GM12873 (cell line): Measurements from ENCODE around the gene ZNF423.

Experiments used
- TF ChIP-seq, protein P1 (sequence below): IDR thresholded peaks from 2 replicates; pipeline ENCODE4 v1.5.1; 2012; ENCODE audit warnings: low read depth, mild to moderate bottlenecking, moderate library complexity, low read length, control low read depth; ENCODE audit not compliant: insufficient read depth; ENCODE audit errors: missing control alignments

The ZNF423 gene

DNA sequence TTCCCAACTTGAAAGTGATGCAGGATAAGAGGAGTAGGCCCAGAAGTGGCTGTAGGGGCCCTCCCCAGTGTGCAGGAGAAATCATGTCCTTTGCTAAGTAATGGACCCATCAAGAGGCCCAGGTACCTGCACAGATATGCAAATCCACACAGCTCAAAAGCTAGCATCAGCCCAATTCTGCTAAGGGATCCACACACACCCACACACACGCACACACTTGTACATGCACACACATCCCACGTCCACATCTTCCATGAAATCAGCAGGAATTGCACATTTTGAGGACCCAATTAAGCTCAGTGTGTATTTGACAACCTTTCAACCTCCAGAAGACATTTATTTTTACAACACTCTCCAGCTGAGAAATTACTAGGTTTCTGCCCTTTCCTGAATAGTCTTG lies 297.5 kb downstream of the ZNF423 start:
- TF ChIP-seq, protein P1, sequence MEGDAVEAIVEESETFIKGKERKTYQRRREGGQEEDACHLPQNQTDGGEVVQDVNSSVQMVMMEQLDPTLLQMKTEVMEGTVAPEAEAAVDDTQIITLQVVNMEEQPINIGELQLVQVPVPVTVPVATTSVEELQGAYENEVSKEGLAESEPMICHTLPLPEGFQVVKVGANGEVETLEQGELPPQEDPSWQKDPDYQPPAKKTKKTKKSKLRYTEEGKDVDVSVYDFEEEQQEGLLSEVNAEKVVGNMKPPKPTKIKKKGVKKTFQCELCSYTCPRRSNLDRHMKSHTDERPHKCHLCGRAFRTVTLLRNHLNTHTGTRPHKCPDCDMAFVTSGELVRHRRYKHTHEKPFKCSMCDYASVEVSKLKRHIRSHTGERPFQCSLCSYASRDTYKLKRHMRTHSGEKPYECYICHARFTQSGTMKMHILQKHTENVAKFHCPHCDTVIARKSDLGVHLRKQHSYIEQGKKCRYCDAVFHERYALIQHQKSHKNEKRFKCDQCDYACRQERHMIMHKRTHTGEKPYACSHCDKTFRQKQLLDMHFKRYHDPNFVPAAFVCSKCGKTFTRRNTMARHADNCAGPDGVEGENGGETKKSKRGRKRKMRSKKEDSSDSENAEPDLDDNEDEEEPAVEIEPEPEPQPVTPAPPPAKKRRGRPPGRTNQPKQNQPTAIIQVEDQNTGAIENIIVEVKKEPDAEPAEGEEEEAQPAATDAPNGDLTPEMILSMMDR, result no peak

GRCh38 chr16:49556606-49557446 lies 299.1 kb downstream of the ZNF423 start:
- TF ChIP-seq, protein P1, result peak; percentile 63

DNA sequence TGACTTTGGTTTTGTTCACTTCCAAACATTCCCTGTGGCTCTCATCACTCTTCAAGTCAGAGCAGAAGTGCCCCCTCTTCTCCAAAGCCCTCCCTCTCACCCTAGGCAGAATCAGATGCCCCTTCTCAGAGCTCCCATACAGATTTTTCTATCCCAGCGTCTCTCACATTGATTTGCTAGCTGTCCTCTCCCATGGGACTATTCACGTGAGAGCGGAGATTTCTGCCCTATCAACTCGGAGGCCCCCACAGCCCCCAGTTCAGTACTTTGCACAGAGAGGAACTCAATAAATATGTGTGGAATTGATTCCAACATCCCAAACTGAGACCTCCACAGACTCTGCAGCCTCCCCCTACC lies 299.7 kb downstream of the ZNF423 start:
- TF ChIP-seq, protein P1, result no peak

DNA sequence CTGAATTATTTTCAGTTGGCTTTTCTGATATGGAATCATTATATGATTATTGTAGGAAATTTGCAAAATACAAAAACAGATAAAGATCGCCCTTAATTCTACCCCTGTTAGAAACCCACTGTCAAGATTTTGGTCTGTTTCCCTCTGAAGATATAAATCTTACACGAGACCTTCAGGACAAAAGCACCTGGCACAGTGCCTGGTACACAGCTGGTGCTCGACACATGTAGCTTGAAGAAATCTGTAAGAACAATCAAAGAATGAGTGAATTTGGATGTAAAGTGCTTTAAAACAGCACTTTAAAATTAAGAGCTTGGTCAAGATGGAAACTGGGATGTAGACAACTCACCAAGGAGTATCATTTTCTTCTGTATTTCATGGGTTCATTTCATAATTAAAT lies 301.2 kb downstream of the ZNF423 start:
- TF ChIP-seq, protein P1, result no peak

DNA sequence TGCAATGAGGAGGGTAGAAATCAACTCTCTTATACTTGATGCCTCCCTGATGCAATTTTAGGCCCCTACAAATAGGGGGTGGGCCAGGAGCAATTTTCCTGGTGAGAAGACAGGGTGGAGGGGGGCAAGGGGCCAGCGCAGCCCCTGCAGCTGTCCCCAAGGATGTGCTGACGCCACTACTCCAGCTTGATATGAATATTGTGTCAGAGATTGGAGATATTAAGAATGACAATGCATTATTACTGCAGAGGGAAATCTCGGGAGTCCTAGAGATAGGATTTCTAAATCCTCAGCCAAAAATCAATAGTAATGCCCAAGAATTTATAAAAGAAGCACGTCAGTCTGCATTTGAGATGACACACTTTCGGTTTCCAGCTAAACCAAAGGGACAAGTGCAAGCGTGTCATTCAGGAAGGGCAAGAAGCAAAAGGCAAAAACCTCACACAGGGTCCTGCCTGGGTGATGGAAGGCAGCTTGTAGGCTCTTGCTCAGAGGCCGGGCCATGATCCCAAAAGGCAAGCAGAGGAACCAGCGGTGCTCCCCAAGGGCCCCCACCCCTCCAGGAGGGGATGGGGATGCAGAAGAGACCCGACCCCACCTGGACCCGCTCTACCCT lies 303.5 kb downstream of the ZNF423 start:
- TF ChIP-seq, protein P1, result no peak

DNA sequence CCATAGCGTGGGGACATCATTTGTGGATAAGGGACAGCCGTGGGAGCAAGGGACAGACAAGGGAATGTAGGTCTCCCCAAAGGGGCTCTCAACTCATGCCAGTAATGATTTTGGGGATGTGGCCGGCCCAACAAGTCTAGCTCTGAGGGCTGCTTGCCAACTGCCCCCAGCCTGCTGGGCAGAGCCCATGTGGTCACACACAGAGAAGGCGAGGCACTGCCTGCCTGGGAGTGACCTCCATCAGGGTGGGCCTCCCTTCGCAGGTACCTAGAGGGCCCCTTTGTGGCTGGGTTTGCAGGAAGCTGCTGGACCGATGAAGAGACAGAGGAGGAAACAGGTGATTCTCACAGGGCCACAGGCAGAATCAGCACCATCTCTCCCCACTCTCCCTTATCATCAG lies 305.2 kb downstream of the ZNF423 start:
- TF ChIP-seq, protein P1, result no peak

DNA sequence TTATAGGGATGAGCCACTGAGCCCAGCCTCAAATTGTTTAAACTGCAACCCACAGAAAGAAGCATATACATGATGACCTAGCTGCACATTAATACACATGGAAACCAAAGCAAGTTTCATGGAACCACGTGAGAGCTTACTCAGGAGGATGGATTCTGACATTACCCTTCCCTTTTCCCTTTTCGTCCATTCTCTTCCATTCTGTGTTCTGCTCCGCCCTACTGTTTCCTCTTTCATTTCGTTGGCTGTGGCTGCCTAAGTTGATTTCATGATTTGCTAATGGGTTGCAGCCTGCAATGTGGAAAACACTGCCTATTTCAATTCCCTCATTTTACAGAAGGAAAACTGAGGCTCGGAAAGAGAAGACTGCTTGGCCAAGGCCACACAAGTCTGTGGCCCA lies 305.8 kb downstream of the ZNF423 start:
- TF ChIP-seq, protein P1, result no peak
